HEK293 (cell line): ENCODE results near the gene EMP1.

ENCODE experiments used
- CTCF ChIP-seq: fragments of 450-650 bp; formaldehyde crosslinking; IDR thresholded peaks from 2 replicates; pipeline ENCODE4 v1.5.1; 2016; ENCODE audit warnings: missing biosample characterization, missing genetic modification characterization
- MEIS1 ChIP-seq: sonication (generic); formaldehyde crosslinking; IDR thresholded peaks from 2 replicates; pipeline ENCODE4 v1.8.1; 2022; ENCODE audit warnings: missing genetic modification reagents, mild to moderate bottlenecking, borderline replicate concordance
- REST ChIP-seq: fragments of 450-650 bp; formaldehyde crosslinking; IDR thresholded peaks from 2 replicates; pipeline ENCODE4 v1.5.1; 2016; ENCODE audit warnings: missing biosample characterization, missing genetic modification characterization
- ZBTB48 ChIP-seq: fragments of 450-650 bp; formaldehyde crosslinking; IDR thresholded peaks from 2 replicates; pipeline ENCODE4 v1.5.1; 2016; ENCODE audit warnings: missing biosample characterization, missing genetic modification characterization
- ZBTB7A ChIP-seq: fragments of 450-650 bp; formaldehyde crosslinking; IDR thresholded peaks from 2 replicates; pipeline ENCODE4 v1.5.1; 2016; ENCODE audit warnings: low read depth, missing biosample characterization, missing genetic modification characterization
- ZNF155 ChIP-seq: fragments of 450-650 bp; formaldehyde crosslinking; IDR thresholded peaks from 2 replicates; pipeline ENCODE4 v1.5.1; 2016; ENCODE audit warnings: missing biosample characterization, missing genetic modification characterization
- ZNF416 ChIP-seq: fragments of 450-650 bp; formaldehyde crosslinking; IDR thresholded peaks from 2 replicates; pipeline ENCODE4 v1.5.1; 2016; ENCODE audit warnings: missing biosample characterization, missing genetic modification characterization
- ZNF558 ChIP-seq: fragments of 450-650 bp; formaldehyde crosslinking; IDR thresholded peaks from 2 replicates; pipeline ENCODE4 v1.5.1; 2016; ENCODE audit warnings: missing biosample characterization, missing genetic modification characterization
- ZNF660 ChIP-seq: fragments of 450-650 bp; IDR thresholded peaks from 2 replicates; pipeline ENCODE4 v1.5.1; 2018; ENCODE audit warnings: missing biosample characterization, mild to moderate bottlenecking, missing genetic modification characterization

- TF ChIP-seq CTCF: peak; percentile 14; the same call in 1 of the 2 replicates
- no peak for TF ChIP-seq ZNF155
- TF ChIP-seq ZNF558 (tag by site-specific recombination): no peak
- TF ChIP-seq ZBTB48 (tag by site-specific recombination): no peak
- no peak for TF ChIP-seq REST (tag by site-specific recombination)
- no peak for TF ChIP-seq MEIS1 (CRISPR knock-in tag)
- TF ChIP-seq ZNF416: no peak
- no peak for TF ChIP-seq ZNF660 (tag by site-specific recombination)
- TF ChIP-seq ZBTB7A (tag by site-specific recombination): no peak
Measured at GRCh38 chr12:13233830-13234641, 37.5 kb downstream of the EMP1 start.
